Body of pancreas (tissue), 4 donors: Measurements from ENCODE around the gene PDE6B. TPM values are rescaled to one million over a fixed set of nuclear protein-coding genes. Genes with fewer than 3 reads are reported as not detected.

ENCODE experiments used
- ATAC-seq: fragments of 150-250 bp; one replicate; pipeline ENCODE4 v1.9.1; 2016
- DNase-seq, 4 donors: peaks; one replicate each; pipeline ENCODE4 v3.0.0-alpha.2; 2019
- H3K27ac ChIP-seq, 4 donors: fragments of 200-600 bp; sonication (generic); 1 replicate in 3 of 4; 2 replicates in 1 of 4; pipeline versions ENCODE4 v1.5.1 to v1.6.1; 2016 to 2019; ENCODE audit warnings: mild to moderate bottlenecking in 1 of 4, mixed read lengths in 1 of 4, moderate library complexity in 1 of 4
- H3K27me3 ChIP-seq, 2 donors: fragments of 200-600 bp; sonication (generic); one replicate each; pipeline ENCODE4 v1.6.0; 2016; ENCODE audit warnings: mild to moderate bottlenecking in 1 of 2
- H3K36me3 ChIP-seq, 2 donors: fragments of 200-600 bp; sonication (generic); replicated peaks in 1 of 2; 2 replicates each; pipeline ENCODE4 v1.5.1; 2016; ENCODE audit warnings: low read depth in 2 of 2; ENCODE audit not compliant: insufficient read depth in 1 of 2
- H3K4me1 ChIP-seq: fragments of 200-600 bp; sonication (generic); one replicate; pipeline ENCODE4 v1.6.0; 2016
- H3K4me3 ChIP-seq, 2 donors: fragments of 200-600 bp; sonication (generic); 1 replicate in 1 of 2; 2 replicates in 1 of 2; pipeline ENCODE4 v1.5.1; 2016 to 2019
- H3K9me3 ChIP-seq, 3 donors: fragments of 200-600 bp; sonication (generic); 1 replicate in 2 of 3; 2 replicates in 1 of 3; pipeline ENCODE4 v1.5.1; 2016
- CTCF ChIP-seq, 7 experiments: fragments of 450-650 bp in 4 of 7; fragments of 200-600 bp in 3 of 7; sonication (generic) in 3 of 7; IDR thresholded peaks; one replicate each; pipeline ENCODE4 v1.5.1; 2016 to 2019; ENCODE audit warnings: antibody characterized with exemption in 7 of 7
- POLR2A ChIP-seq, 3 donors: fragments of 450-650 bp; IDR thresholded peaks; one replicate each; pipeline ENCODE4 v1.6.1; 2016; ENCODE audit warnings: antibody characterized with exemption in 3 of 3, mild to moderate bottlenecking in 2 of 3
- WGBS, 2 donors: methylation state at CpG; one replicate each; pipeline ENCODE4 v1.1.5; 2017; 5-methylcytosine and 5-hydroxymethylcytosine counted together
- intact Hi-C: fragments of 100-400 bp; cut with DNase I; formaldehyde crosslinking; loops from one replicate; pipeline ENCODE4 v1.15.1; 2023
- total RNA-seq, 2 donors: library from RNA; depleted of rRNA; stranded (reverse); fragments of >200 nt; gene quantifications; one replicate each; pipeline ENCODE4 v1.1.0, GENCODE V29; 2016

PDE6B gene
- total RNA-seq, 2 donors from 2014 or later: 0.26 TPM; not detected in 1

- 39 to 48% methylated on average over 5 of the region's 5 CpGs for WGBS, 2 donors
- H3K36me3 ChIP-seq: no peaks in the 10 kb centered on the region
- no peak for TF ChIP-seq CTCF (IDR thresholded peaks at IDR 0.05)
- no peak for TF ChIP-seq POLR2A (IDR thresholded peaks at IDR 0.05)
- intact Hi-C loops: no loop called here
- no peak for ATAC-seq
- no peak overlapping the region for H3K4me3 ChIP-seq
- H3K9me3 ChIP-seq: no peaks in the 10 kb centered on the region
- no peak overlapping the region for H3K27ac ChIP-seq
- DNase-seq: no peak
- no peaks in the 10 kb centered on the region for H3K4me1 ChIP-seq
- H3K27me3 ChIP-seq: no peaks in the 10 kb centered on the region
These were observed 32.4 kb upstream of the PDE6B start for GRCh38 chr4:592825-593520.

- 45 to 51% methylated on average over 3 of the region's 3 CpGs for WGBS, 2 donors
- Histone ChIP-seq H3K36me3 (no peaks in the 10 kb centered on the region), H3K27ac (no peak overlapping the region), H3K9me3 (no peaks in the 10 kb centered on the region), H3K27me3 (no peaks in the 10 kb centered on the region), H3K4me1 (no peaks in the 10 kb centered on the region), H3K4me3 (no peak overlapping the region)
- ATAC-seq (no peak), DNase-seq (no peak)
- TF ChIP-seq CTCF (IDR thresholded peaks at IDR 0.05) (no peak), POLR2A (IDR thresholded peaks at IDR 0.05) (no peak)
- intact Hi-C loops: no loop called here
These were observed 26.4 kb upstream of the PDE6B start for GRCh38 chr4:598925-599324.

GRCh38 chr4:600166-600565, 25.2 kb upstream of the PDE6B start:
- intact Hi-C loops: no loop called here
- ATAC-seq (no peak), DNase-seq (no peak)
- no peak for TF ChIP-seq CTCF (IDR thresholded peaks at IDR 0.05)
- TF ChIP-seq POLR2A (IDR thresholded peaks at IDR 0.05): no peak
- Histone ChIP-seq H3K27ac (no peak overlapping the region), H3K36me3 (no peaks in the 10 kb centered on the region), H3K27me3 (no peaks in the 10 kb centered on the region), H3K9me3 (no peaks in the 10 kb centered on the region), H3K4me1 (no peaks in the 10 kb centered on the region), H3K4me3 (no peak overlapping the region)
- 61 to 77% methylated on average over 6 of the region's 6 CpGs for WGBS, 2 donors

GRCh38 chr4:600850-601515, 24.4 kb upstream of the PDE6B start:
- H3K4me1 ChIP-seq: no peaks in the 10 kb centered on the region
- WGBS, 2 donors: 35 to 46% methylated on average over 7 to 11 of the region's 11 CpGs

More at GRCh38 chr4:600850-601515, 24.4 kb upstream of the PDE6B start:
- no peak overlapping the region for H3K4me3 ChIP-seq
- no peaks in the 10 kb centered on the region for H3K36me3 ChIP-seq
- H3K27ac ChIP-seq: no peak overlapping the region
- H3K9me3 ChIP-seq: no peaks in the 10 kb centered on the region
- ATAC-seq (no peak), DNase-seq (no peak)
- TF ChIP-seq POLR2A (IDR thresholded peaks at IDR 0.05) (no peak), CTCF (IDR thresholded peaks at IDR 0.05) (no peak)
- intact Hi-C loops: no loop called here
- H3K27me3 ChIP-seq: no peaks in the 10 kb centered on the region
